Measurements from ENCODE around the gene SUB1.
"Not testable (repeated sequence)": the region's sequence is repeated elsewhere in the genome, so short reads cannot be mapped to it uniquely, and the experiment has no call there.

Gene SUB1

DNA sequence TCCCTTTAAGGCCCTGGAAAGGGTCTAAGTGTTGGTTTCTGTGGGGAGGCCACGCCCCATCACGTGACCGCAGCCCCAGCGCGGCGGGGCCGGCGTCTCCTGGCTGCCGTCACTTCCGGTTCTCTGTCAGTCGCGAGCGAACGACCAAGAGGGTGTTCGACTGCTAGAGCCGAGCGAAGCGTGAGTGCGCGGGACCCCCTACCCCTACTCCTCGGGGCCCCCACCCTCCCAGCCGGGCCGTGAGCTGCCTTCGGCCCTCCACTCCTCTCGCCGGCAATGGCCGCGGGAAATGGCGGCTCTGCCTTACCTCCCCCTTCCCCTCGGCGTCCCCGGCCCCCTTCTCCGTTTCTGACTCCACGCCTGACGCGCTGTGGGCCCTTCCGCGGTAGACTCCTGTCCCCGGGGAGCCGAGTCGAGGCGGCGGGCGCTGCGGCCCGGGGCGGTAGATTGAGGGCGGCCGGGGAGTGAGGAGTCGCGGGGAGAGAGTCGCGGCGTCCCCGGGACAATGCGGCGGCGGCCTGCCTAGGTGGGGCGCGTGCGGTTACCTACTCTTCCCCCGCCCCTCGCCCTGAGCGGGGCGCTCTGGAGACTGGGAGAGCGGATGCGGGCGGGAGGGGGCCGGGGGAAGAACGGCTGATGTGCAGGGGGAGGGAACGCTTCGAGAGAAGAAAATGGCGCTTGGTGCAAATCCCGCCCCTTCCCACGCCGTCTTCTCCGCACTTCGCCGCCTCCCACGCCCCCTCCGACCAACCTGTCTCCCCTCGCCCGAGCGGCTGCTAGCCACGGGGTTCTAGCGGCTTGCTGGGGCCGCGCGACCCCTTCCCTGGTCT lies at the start of gene SUB1:
Gene SUB1 (plus strand): TSS at position 112 of the 830 bp plus-strand sequence. CDS start 2,956 bp downstream, outside the sequence.
- in situ Hi-C loops (cut with MboI; ENCODE audit: low sequenced_read_pairs): no loop called here

DNA sequence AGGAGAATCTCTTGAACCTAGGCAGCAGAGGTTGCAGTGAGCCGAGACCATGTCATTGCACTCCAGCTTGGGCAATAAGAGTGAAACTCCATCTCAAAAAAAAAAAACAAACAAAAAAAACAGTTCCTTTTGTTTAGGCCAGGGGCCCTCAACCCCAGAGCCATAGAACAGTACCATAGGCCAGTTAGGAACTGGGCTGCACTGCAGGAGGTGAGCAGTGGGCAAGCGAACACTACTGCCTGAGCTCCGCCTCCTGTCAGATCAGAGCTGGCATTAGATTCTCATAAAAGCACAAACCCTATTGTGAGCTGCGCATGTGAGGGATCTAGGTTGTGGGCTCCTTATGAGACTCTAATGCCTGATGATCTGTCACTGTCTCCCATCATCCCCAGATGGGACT lies 49.1 kb upstream of the SUB1 start:
- in situ Hi-C loops (cut with MboI; ENCODE audit: low sequenced_read_pairs): no loop called here

DNA sequence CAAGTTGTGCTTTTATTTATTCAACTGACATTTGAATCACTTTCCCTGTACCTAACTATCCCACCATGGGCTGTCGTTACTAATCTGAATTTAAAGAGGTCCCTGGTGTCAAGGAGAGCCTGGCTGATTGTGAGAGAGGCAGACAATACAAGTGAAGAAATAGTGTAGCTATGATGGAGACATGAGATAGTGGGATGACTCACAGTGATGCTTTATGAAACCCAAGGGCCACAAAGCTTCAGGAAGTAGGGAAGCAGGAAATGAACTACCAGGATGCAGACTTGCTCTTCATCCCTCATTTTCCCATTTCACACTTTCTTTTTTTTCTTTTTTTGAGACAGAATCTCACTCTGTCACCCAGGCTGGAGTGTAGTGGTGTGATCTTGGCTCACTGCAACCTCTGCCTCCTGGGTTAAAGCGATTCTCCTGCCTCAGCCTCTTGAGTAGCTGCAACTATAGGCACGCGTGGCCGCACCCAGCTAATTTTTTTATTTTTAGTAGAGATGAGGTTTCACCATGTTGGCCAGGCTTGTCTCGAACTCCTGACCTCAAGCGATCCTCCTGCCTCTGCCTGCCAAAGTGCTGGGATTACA lies 47.8 kb upstream of the SUB1 start:
- in situ Hi-C loops (cut with MboI; ENCODE audit: low sequenced_read_pairs): not testable (repeated sequence)

DNA sequence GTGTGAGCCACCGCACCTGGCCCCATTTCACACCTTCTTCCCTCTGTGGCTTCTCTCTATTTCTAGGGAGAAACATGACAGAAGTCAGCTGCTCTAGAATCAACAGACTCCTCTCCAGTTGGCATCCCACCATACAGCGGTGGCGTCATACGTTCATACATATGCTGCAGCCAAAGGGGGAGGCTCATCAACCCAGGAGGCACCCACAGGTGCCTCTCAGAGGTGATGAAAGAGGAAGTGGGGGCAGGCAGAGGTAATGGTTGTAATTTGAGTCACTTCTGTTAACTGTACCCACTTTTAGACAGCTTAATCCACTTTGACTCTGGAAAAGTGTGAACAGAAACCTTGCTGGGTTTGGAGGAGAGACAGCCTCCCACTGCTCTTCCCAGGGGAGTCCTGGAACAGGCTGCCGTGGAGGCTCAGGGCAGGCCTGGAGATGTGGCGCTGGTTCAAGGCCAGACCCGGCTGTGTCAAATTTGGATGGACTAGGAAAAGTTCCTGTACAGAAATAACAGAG lies 47.3 kb upstream of the SUB1 start:
- in situ Hi-C loops (cut with MboI; ENCODE audit: low sequenced_read_pairs): no loop called here

DNA sequence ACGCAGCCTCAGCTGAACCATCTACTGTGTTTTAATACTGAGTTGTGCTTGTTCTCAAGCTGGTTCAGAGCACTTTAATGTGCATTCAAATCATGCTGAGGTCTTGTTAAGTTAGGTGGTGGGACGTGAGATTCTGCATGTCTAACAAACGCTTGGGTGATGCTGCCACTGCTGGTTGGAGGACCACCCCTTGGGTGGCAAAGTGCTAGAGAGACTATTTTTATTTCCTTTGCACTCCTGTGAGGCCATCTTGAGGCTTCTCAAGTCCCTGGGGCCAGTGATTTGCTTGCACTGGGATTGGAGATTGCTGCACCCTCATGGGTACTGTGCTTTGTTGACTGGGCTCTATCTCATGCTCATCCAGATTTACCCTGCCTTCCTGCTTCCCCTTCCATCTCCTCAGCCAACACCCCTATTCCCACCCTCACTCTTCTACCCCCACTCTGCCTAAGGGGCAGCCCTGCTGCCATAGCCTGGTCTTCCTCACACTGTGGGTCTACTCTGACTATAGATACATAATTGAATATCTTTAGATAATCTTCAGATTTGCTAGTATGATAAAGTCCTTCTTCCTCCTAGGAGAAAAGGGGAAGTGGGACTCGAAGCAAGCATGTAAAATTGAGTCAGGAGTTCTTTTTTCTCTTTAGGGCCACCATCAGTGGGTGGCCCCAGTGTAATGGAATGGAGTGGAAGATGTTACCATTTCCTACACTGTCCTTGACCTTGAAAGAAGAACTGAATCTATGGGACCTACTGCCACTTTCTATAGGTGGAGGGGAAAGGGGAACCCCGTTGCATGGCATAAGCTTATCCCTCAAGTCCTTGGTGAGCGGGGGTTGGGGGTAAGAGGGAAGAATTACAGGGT lies 45.1 kb upstream of the SUB1 start:
- in situ Hi-C loops (cut with MboI; ENCODE audit: low sequenced_read_pairs): no loop called here

DNA sequence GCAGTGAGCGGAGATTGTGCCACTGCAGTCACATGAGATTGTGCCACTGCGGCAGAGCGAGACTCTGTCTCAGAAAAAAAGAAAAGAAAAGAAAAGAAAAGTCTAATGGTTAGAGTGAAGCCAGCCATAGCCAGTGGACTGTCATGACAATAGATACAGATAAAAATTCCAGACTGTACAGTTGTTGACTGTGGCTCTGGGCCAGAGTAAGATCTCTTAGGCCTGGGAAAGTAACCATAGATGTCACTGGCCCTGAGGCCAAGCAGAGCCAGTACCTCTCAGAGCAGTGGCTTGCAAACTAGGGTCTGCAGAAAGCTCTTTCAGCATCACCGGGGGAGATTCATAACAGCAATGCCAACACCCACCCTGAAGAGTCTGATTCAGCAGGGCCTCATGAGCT lies 44.1 kb upstream of the SUB1 start:
- in situ Hi-C loops (cut with MboI; ENCODE audit: low sequenced_read_pairs): no loop called here

DNA sequence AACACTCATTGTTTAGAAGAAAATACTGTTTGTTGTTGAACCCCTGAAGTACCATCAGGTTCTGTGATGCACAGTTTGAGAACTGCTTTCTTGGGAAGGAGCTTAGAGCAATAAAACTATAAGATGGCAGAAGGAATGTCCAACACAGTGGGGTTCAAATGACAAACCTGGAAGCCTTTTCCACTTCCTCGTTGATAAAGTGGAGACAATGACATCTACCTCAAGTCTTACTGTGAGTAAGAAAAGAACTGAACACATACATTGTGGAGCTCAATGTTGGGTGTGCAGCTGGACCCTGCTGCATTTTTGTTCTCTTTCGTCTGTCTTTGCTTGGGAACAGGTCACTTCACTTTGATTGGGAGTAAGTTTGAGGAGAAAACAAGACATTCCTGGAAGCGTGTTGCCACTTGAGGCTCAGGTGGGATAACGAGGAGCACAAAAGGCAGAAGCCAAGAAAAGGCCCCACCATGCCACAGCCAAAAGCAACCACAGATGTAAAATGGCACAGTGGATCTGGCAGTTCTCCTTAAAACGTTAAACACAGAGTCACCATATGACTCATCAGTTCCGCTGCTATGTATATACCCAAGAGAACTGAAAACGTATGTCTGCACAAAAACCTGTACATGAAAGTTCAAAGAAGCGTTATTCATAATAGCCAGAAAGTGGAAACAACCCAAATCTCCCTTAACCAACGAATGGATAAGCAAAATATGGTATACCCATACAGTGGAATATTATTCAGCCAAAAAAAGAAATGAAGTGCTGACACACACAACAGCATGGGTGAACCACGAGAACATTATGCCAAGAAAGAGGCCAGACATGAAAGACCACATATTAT lies 42.9 kb upstream of the SUB1 start:
- in situ Hi-C loops (cut with MboI; ENCODE audit: low sequenced_read_pairs): no loop called here

DNA sequence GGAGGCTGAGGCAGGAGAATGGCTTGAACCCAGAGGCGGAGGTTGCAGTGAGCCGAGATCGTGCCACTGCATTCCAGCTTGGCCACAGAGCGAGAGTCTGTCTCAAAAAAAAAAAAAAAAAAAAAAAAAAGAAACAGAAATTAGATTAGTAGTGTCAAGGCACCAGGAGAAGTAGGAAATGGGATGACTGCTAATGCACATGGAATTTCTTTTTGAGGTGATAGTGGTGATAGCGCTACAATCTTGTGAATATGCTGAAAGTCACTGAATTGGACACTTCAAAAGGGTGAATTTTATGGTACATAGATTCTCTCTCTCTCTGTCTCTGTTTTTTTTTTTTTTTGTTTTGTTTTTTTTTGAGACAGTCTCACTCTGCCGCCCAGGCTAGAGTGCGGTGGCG lies 42.1 kb upstream of the SUB1 start:
- in situ Hi-C loops (cut with MboI; ENCODE audit: low sequenced_read_pairs): no loop called here

DNA sequence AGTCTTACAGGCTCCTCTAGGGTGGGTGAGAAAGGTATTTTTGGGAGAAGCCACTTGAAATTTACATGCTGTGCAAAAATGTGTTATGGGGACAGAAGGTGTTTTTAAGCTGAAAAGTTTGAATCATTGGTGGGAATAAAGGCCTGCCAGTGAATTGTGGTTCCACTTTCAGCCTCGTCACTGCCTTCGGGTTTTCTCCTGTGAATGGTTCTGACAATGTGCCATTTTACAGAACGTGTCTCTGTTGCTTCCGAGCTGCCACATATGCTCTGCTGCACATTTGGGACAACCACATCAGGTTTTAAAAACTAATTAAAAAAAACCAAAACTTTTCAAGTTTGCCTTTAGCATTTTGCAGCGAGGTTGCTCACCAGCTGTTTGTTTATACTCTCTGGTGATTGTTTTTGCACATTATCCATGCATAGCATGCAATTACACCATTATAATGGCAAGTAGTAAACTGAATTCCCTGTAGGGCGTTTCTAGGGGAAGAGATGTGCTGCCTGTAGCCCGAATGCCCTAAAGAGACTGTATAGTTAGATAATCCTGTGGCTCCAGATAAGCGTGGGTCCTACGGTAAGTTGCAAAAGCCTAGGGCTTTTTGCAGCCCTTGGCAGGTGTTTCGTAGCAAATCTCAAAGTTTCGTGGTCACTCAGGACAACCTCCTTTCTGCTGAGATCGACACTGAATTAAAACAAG lies 40.1 kb upstream of the SUB1 start:
- in situ Hi-C loops (cut with MboI; ENCODE audit: low sequenced_read_pairs): no loop called here

DNA sequence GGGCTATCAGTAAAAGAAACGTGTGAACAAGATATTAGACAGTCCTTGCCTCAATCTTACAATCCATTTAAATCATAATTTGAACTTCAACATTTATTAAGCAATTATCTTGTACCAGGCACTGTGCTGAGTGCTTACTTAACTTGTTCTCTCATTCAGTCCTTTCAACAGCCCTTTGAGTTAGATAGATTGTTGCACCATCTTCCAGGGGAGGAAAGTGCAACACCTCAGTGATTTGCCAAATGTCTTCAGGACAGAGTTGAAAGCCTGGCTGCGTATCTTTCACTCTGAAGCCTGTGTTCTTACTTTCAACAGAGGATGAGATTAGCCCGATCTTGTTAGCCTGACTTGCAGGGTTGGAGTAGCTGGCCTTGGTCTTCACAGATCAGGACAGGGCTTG lies 34.2 kb upstream of the SUB1 start:
- in situ Hi-C loops (cut with MboI; ENCODE audit: low sequenced_read_pairs): no loop called here

DNA sequence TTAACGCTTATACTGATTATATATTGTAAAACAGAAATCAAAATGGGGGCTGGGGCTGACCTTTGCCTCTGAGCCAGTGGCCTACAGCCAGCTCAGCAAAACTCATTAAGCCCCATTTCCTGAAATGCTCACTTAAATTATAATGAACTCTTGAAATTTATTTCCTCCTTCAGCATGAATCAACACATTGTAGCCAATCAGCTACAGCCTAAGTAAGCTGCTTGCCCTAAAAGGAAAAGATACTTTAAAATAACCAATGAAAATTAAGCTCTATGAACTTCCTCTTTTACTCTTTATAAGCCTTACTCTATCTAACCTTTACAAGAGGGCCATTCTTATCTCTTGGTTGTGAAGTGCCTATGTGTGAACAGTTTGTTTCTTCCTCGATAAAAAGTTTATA lies 33.5 kb upstream of the SUB1 start:
- in situ Hi-C loops (cut with MboI; ENCODE audit: low sequenced_read_pairs): no loop called here

DNA sequence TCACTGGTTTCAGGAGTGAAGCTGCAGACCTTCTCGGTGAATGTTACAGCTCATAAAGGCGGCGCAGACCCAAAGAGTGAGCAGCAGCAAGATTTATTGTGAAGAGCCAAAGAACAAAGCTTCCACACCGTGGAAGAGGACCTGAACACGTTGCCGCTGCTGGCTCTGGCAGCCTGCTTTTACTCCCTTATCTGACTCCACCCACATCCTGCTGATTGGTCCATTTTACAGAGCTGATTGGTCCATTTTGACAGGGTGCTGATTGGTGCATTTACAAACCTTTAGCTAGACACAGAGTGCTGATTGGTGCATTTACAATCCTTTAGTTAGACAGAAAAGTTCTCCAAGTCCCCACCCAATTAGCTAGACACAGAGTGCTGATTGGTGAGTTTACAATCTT lies 32.9 kb upstream of the SUB1 start:
- in situ Hi-C loops (cut with MboI; ENCODE audit: low sequenced_read_pairs): not testable (repeated sequence)

DNA sequence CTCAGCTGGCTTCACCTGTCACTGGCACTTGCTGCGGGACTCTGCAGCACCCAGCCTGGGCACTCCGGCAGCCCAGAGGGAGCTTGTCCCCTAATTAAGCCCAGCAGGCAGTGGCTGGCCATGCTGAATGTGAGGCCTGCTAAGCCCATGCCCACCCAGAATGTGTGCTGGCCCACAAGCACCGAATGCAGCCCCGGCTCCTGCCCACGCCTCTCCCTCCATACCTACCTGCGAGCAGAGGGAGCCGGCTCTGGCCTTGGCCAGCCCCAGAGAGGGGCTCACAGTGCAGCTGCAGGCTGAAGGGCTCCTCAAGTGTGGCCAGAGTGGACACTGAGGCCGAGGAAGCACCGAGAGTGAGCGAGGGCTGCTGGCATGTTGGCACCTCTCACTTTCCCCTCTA lies 32.4 kb upstream of the SUB1 start:
- in situ Hi-C loops (cut with MboI; ENCODE audit: low sequenced_read_pairs): no loop called here

DNA sequence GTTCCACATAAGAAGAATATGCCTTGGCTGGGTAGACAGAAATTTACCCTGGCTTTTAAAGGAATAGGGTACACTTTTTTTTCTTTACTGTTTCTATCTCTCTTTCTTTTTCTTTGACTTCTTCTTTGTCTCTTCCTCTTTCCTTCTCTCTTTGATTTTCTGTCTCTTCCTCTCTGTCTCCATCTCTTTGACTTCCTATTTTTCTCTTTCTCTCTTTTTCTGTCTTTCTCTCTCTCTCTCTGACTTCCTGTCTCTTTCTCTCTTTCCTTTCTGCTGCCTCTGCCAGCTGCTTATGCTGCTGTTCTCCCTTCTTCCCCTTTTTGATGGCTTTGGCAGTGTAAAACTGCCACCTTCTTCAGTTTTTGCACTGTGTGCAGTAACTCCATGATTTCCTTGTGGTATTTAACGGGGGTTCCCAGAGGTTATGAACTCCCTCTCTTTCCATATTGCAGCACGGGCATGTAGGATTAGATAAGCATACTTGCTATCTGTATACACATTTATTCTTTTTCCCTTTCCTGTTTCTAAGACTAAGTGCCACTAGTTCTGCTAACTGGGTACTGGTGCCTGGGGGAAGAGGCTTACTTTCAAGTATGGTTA lies 31.1 kb upstream of the SUB1 start:
- in situ Hi-C loops (cut with MboI; ENCODE audit: low sequenced_read_pairs): not testable (repeated sequence)

DNA sequence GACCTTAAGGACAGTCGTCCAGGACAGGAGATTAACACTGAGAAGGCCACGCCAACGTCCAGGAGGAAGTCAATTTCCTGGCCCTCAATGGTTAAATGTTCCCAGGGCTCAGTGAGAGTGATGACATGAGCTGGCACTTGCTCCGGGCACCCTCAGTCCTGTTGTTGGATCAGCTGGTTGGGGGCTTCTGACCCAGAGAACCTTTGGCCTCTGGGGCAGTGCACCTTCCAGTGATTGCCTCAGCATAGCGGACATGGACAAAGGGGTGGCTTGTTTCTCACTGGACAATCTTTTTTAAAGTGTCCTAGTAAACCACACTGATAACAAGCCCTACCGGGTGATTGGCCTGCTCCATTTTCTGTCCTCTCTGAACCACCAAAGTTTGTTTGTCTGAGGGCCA lies 28.8 kb upstream of the SUB1 start:
- in situ Hi-C loops (cut with MboI; ENCODE audit: low sequenced_read_pairs): not testable (repeated sequence)

DNA sequence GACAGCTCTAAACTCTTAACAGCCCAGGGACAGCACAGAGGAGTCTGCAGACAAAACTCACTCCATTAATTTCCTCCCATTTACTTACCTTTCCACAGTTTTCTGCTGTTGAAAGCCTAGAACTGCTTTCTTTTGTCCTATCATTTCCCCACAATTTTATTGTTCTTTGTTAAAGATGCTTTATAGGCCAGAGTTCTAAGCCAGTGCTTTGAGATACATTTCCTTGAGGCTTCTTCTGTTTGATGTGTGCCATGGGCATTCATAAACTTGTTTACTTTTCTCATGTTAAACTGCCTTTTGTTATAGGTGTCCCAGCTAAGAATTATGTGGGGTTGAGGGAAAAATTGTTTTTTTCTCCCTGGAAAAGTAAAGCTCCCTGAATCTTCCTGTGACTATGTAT lies 25.9 kb upstream of the SUB1 start:
- in situ Hi-C loops (cut with MboI; ENCODE audit: low sequenced_read_pairs): no loop called here

DNA sequence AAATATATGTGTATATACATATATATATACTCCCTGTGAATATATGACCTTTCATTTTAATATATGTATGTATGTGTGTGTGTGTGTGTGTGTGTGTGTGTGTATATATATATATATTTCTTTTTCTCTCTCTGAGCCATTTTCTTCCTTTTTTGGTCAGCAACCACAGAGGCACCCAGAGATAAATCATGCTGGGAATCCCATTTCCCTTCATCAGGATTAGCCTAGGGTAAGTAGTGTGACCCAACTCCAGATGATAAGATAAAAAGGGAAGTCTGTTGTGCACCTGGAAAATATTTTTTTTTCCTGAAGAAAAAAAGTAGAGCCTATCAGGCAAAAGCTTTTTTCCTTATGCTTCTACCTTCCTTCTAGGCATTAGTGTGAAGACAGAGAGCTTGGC lies 25.4 kb upstream of the SUB1 start:
- in situ Hi-C loops (cut with MboI; ENCODE audit: low sequenced_read_pairs): no loop called here

DNA sequence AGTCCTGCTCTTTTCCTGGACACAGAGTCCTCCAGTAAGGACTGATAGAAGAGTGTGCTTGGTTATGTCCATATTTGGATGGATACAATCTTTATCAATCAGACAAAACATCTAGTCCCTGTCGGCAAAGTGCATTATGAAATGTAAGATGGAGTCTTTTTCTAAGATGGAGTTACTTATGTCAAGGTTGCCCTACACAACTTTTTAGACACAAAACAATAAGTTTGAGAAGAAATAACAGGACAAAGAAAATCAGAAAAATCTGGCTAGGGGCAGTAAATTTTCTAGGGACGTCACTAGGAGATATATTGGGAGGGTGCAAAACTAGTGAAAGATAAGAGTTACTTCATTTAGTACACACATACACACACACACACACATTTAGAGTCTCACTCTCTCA lies 23.3 kb upstream of the SUB1 start:
- in situ Hi-C loops (cut with MboI; ENCODE audit: low sequenced_read_pairs): no loop called here

DNA sequence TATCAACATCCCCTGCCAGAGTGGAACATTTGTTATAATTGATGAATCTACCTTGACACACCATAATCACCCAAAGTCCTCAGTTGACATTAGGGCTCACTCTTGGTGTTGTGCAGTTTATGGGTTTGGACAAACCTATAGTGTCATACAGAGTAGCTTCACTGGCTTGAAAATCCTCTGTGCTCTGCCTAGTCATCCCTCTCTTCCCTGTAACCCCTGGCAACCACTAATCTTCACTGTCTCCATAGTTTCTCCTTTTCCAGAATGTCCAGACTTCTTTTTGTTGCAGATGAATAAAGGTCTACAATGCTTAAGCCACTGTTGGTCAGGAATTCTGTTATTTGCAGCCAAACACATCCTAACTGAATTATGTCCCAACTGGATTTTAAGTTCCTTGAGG lies 22.5 kb upstream of the SUB1 start:
- in situ Hi-C loops (cut with MboI; ENCODE audit: low sequenced_read_pairs): no loop called here

DNA sequence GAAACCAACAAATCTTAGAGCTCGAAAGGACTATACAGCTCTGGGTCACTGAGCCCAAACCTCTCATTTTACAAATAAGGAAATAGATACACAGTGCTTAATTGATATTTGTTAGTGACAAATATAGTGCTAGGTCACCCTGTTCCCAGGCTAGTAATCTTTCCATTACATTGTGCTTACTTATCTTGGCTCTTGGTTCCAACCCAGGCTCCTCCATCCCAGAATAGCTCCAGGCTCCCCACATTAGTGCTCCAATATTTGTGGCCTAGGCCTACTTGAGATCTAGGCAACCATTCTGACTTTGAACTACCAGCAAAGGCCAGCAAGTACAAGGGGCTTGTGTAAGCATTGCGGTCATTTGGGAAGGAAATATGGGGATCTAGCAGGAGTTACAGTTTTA lies 21.7 kb upstream of the SUB1 start:
- in situ Hi-C loops (cut with MboI; ENCODE audit: low sequenced_read_pairs): no loop called here
